HG03066 (cell line): Measurements from ENCODE around the gene ARHGEF10L.

ENCODE experiments used
- ATAC-seq: cut with Tn5 transposase; IDR thresholded peaks from one replicate; pipeline ENCODE4 v1.9.1; 2021; ENCODE audit warnings: low read depth; ENCODE audit not compliant: unreplicated experiment

The ARHGEF10L gene

DNA sequence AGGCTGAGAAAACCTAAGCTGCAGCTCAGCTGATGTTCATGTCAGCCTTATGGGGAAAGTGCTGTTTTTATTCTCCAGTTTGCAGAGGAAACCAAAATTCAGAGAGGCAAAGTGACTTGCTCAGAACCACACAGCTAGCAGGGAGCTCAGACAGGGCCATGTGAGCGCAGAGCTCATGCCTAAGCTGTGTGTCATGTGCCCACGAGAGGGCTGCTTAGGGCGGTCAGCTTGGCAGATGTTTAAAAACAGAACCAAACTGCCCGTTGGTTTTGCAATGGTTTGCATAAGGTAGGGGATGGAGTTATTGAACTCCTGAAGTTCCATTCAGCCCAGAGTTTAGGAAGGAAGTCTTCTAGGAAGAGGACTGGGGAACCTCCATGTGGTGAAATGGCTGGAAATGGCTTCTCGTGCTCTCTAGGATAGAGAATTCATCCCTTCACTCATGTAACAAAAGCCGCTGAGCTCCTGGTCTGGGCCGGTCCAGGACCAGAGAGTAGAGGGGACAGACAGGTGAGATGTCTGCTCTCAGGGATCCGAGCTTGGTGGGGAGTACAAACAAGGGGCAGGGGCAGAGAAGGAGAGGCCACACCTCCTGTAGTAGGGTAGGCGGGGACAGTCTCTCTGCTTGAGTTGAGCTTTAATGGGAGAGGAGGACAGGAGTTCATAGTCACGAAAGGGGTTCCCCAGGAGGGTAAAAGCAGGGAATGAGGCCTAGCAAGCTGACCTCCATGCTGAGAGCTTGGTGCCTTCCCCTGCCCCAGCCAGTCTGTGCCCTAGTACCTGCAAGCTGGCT is 46.9 kb downstream of the ARHGEF10L start:
- no peak for ATAC-seq

DNA sequence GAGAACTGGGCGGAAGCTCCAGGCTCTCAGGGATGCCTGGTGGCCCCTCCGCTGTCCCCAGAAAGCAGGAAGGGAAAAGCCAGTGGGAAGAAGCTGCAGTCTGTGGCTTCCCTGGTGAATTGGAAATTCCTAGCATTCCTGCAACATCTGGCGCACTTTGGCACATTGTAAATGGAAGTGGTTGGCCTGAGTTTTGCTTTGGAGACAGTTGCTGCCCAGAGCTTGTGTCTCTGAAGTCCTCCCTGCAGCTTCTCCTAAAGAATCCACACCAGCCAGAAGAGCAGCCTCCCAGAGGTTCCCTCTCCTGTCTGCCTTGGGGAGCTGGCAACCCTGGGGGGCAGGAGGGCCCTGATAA is 48.2 kb downstream of the ARHGEF10L start:
- no peak for ATAC-seq

DNA sequence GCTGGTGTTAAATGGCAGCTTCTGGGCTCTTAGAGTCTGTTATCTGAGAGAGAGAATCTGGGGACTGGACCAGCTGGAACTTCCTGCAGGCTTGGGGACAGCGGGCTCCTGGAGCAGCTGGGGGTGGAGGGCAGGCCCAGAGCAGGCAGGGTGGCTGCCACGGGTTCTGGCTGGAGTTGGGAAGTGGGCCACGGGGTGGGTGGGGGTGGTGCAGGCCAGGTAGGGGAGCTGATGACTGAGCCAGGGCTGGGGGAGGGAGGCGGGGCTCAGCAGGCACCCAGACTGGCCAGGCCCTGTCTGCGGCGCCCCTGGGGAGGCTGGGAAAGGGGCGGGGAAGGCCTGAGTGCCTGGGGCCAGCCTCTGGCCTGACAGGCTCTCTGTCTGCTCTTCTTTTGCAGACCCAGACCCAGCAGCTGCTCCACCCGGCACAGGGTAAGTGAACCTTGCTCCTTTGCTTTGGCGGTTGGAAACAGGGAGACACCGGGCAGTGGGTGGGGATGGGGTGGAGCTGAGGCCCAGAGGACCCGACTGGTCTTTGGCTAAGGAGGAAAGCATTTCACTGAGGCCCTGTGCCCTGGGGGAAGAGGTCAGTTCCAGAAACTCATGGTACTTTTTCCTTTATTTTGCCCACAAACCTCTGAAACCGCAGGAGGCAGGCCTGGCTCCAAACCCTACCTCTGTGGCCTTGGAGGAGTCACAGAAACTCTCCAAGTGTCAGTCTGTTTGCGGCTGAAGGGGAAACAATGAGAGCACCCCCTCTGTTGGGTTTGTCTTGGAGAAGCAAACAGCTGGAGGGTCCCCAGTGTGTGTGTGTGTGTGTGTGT is 48.8 kb downstream of the ARHGEF10L start:
- no peak for ATAC-seq

DNA sequence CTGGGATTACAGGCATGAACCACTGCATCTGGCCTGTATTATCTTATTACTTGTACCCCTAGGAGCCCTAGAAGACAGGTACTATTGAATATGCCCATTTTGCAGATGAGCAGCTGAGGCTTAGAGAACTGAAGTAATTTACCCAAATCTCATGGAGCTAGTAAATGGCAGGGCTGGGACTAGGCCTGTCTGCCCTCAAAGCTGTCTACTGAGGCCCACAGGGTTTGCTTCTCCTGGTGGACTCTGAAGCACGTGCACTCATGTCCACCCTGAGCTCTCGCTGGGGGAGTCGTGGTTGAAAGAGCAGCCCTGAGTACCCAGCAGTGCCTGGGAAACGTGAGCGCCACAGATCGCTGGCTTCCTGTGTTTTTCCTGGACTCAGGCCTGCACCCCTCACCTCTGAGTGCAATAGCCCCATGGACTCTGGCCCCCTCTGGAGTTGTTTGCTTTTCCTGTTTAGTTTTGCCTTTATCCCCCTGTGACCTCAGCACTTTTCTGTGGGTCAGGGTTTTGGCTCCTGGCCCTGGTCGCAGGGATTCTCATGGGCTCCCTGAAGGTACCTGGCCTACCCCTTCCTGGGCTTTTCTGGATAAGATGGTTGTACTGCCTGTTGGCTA is 52.4 kb downstream of the ARHGEF10L start:
- ATAC-seq = no peak

DNA sequence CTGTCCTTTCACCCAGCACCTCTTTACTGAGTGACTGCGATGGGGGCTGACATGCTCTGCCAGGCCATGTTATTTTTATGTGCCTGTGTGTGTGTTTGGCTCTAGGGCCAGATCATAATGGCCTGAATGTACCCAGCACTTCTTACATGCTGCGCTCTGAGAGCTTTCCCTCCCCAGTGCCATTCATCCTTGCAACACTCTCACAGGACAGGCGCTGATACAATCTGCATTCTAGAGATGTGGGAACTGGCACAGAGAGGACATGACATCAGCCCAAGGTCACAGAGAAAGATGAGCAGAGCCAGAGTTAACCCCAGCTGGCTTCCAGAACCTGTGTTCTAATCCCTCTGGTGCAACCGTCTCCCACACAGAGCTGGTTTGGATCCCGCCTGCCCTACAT is 54.5 kb downstream of the ARHGEF10L start:
- no peak for ATAC-seq

DNA sequence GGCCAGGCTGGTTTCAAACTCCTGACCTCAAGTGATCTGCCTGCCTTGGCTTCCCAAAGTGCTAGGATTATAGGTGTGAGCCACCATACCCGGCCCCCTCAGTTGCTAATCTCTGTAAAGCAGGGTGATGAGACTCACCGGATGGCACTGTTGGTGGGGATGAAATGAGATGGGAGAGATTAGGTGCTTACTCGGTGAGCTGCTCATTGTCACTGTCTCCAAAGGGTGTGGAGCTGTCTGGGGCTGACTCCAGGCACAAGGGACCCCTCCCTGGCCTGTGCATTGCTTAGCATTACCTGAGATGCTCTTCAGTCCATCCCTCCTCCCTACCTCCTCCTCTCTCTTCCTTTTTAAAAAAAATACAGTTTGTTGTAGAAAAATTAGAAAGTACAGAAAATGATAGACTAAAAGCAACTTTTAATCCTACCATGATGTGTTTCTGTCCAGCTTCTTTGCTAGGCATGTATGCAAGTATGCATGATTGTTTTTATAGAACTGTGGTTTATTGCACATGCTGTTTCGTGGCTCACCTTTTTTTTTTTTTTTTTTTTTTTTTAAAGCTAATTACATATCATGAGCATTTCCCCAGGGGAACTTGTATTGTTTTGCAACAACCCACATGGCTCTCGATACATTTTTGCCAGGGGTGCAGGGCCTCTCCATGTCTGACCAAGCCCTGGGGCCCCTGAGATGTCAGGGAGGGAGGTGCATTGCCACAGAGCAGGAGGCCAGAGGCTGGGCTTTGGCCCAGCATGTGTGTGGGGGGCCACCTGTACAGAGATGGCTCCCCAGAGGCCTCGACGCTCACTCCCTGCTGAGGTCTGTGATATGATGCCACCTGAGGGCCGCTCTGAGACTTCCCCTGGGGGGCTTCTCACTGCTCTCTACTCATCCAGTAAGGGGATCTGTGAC is 55.4 kb downstream of the ARHGEF10L start:
- no peak for ATAC-seq

DNA sequence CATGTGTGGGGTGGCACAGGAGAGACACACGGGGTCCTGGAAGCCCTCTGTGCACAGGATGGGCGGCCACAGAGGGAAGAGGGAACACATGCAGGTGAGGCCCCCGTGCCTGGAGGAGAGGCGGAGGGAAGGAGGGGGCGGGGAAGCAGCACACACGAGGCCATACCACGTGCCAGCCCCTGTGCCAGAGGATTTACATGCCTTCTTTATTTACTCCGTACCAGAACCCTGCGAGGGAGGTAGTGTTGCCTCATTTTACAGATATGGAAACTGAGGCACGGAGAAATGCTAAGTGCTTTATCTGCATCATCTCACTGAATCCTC is 56.1 kb downstream of the ARHGEF10L start:
- ATAC-seq = no peak

DNA sequence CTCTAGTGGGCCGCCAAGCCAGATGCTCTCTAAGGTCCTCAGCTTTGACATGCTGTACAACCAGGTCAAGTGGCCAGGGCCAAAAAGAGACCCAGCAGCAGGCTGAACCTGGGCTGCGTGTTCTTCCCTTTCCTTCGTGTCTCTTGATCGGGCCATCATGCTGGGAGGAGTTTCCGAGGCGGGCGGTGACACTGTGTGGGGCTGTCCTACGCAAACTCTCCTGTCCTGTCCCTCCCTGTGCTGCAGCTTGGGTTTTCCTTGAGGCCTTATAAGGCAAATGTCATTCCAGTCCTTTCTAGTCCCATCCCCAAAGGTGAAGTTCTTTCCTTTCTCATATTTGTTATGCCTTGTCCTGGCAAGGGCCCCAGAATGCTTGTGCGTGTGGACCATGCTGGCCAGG is 56.7 kb downstream of the ARHGEF10L start:
- no peak for ATAC-seq

DNA sequence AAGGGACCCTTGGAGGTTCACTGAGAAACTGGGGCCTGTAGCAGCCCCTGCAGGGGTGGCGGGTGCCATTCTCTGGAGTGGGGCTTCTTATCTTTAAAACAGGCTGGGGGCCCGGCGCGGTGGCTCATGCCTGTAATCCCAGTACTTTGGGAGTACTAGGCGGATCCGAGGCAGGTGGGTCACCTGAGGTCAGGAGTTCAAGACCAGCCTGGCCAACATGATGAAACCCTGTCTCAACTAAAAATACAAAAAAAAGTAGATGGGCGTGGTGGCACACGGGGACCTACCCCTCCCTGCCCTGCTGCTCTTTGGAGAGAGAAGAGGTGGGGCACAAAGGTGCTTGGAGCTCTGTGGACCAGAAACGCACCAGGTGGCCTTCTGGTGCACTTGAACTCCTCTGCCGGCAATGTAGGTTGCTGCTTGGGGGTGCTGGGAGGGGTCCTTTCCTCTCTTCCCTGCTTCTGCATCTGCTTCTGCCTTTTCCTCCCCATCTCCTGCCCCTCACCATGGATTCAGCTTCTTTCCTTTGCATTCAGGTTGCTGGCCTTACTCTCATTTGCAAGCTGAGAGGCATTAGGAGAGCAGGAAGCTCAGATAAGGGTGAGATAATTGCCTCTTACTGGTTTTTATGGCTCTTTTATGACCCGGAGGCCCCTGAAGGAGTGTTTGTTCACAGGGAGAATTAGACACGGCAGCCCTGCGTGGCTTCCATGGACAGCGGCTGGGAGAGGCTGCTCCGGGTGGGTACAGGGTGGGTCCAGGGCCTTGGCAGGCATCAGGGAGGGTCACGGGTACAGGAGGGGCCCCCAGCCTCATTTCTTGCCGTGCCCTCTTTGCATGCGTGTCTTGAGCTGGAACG is 57.4 kb downstream of the ARHGEF10L start:
- ATAC-seq = no peak

DNA sequence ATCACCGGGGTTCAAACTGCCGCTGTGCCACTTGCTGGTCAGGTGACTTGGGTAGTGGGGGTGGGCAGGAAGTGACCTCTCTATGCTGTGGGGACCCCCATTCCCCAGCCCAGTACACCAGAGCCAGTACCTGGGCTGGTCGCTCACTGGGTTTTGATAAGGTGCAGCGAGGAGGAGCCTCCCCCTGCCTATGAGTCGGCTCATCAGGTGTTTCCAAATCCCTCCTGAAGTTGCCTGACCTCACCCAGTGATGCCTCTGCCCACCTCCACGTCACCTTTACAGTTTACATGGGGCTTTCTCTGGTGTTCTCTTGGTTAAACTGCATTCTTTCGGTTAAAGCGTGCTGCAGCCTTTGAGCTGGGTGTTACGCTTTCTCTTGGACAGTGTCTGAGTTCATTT is 58.2 kb downstream of the ARHGEF10L start:
- ATAC-seq = no peak

DNA sequence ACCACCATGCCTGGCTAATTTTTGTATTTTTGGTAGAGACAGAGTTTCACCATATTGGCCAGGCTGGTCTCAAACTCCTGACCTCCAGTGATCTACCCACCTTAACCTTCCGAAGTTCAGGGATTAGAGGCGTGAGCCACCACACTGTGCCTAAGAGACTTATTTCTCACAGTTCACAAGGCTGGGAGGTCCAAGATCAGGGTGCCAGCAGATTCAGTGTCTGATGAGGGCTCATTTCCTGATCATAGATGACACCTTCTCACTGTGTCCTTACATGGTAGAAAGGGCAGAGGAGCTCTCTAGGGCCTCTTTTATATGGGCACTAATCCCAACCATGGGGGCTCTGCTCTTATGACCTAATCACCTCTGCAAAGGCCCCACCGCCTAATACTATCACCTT is 58.8 kb downstream of the ARHGEF10L start:
- ATAC-seq = no peak

DNA sequence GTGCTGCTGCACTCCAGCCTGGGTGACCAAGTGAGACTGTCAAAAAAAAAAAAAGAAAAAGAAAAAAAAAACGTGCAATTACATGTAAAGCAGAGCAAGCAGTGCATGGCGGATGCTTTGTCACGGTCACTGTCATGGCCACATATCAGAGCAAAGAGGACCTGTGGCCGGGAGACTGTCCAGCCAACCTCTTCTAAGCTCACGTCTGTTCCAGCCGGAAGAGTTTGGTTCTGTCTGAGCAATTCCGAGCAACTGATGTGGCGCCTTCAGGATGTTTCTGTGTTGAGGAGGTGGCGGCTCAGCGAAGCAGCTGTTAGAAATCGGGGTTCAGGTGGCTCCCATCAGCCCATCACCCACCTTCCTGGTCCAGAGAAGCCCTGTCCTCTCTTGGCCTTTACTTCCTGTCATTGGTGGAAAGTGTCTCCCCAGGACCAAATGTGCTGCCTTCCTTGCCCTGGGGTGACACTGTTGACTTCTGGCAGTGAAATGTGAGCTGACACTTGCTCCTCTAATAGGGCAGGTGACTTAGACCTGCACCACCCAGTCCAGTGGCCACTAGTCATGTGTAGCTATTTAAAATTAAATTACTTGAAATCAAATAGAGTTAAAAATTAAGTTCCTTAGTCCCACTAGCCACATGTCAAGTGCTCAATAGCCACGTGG is 59.9 kb downstream of the ARHGEF10L start:
- no peak for ATAC-seq

DNA sequence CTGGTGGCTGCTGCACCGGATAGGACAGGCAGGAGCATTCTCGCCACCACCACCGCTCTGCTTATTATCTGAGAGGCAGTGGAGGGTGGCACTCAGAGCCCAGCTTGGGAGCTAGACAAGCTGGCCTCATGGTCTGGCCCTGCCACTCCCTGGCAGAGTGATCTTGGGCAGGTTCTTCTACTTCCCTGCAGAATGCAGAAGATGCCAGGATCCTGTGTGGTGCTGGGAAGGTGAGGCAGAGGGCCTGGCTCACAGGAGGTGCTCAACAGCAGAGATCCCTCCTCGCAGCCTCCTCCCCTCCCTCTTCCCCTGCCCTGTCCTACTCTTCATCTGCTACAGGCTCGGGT is 60.4 kb downstream of the ARHGEF10L start:
- no peak for ATAC-seq

DNA sequence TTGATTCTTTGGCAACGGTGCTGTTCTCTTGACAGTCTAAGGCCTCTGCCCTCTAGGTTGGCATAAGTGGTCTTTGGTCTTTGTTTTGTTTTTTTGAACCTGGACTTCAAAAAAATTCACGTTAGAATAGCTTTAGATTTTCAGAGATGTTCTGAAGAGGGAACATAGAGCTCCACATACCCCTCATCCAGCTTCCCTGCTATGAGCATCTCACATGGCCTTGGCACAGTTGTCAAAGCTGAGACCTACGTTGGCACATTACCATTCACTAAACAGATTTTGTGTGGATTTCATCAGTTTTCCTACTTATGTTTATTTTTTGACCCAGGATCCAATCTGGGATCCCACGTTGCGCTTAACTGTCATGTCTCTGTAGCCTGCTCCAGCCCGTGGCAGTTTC is 60.8 kb downstream of the ARHGEF10L start:
- ATAC-seq = no peak

DNA sequence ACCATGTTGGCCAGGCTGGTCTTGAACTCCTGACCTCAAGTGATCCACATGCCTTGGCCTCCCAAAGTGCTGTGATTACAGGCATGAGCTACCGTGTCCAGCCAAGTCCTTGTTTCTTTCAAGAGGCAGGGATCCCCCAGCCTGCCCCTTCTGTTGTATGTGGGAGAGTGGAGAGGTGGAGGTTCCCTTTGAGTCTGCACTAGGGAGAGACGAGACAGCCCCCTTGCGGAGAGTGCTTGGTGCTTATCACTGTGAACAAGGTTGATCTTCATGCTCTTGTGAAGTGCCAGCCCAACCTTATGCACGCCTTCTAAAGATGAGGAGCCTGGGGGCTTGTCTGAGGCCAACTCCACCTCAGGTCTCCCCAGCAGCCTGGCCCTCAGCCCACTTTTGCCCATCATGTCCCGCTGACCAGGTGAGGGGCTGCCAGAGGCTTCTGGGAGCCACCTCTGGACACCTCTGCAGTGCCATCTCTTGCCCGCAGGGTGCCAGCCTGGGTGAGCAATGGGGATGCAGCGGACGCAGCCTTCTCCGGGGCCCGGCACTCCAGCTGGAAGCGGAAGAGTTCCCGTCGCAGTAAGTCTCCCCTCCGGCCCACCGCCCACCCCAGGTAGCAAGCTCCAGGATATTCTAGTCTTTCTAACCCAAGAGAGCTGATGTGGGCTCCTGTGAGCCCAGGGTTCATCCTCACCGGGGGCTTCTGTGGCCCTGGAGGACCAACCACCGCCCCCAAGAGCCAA is 62.3 kb downstream of the ARHGEF10L start:
- ATAC-seq = no peak

DNA sequence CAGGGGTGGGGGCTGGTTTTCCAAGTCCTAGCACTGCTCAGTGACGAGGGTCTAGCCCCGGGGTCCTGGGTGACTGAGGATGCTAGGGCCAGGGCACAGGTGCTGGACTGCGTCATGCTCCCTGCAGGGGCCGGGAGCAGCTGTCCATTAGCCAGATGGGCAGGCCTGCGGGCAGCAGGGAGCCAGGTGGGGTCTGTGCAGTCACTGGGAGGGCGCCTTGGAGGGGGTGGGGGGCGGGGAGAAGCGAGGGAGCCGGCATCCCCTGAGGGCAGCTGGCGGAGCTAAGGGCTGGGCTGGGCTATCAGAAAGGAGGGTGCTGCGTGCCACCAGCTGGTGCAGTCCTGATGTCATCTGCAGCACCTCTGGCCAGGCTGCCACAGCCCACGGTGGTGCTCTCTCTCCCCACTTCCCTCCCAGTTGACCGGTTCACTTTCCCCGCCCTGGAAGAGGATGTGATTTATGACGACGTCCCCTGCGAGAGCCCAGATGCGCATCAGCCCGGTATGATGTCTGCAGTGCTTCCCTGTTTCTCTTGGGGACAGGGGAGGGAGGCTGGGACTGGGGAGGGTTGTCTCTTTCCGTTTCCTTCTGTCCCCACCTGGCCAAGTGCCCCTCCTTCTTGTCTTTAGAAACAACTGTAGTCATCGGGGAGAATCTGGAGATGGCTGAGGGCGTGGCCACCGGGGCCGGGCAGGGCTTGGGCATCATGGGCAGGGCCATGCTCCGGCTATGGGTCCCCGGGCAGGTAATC is 63.8 kb downstream of the ARHGEF10L start:
- ATAC-seq = no peak

DNA sequence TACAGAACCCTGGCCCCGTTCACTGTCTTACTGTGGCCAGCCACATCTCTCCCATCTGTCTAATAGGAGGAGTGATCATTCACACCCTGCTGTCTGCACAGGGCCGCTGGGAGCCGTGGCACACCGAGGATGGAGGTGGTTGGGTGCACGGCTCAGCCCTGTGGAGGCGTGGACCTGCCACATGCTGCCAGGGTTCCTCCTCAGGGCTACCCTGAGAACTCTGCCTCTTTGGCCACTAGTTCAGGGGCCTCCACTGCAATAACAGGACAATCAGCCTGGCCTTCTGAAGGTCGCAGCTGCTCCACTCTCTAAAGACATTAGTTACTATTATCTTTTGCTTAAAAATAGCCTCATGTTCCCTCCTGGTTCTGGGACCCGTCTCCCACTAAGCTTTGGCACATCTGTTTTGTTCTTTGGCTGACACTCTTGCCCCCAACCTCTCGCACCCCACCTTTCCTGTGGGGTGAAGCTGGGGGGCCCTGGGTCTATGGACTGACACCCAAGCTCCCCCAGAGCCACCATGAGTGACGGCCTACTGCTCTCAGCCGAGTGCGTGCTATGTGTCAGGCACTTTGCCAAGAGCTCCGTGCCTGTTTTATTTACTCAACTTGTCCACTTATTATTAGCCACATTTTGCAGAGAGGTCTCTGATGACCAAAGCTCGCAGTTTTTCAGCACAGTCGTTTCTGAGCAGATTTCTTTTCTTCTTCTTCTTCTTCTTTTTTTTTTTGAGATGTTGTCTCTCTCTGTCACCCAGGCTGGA is 66.3 kb downstream of the ARHGEF10L start:
- no peak for ATAC-seq
